WERI-Rb-1 (cell line): Measurements from ENCODE around the gene PAQR9.
A peak's percentile ranks its signal among the peaks of the same experiment; 100 is the strongest.

Experiments used
- DNase-seq: peaks from one replicate; pipeline ENCODE4 v3.0.0-alpha.2; 2020
- H3K27ac ChIP-seq: fragments of 250-450 bp; sonication (Bioruptor Pico); 2 replicates; pipeline ENCODE4 v1.5.1; 2020; ENCODE audit warnings: mild to moderate bottlenecking, moderate library complexity
- H3K27me3 ChIP-seq: fragments of 250-450 bp; sonication (Bioruptor Pico); 2 replicates; pipeline ENCODE4 v1.5.1; 2021; ENCODE audit warnings: mild to moderate bottlenecking, low read depth, moderate library complexity; ENCODE audit not compliant: insufficient read depth, severe bottlenecking
- H3K36me3 ChIP-seq: fragments of 250-450 bp; sonication (Bioruptor Pico); 2 replicates; pipeline ENCODE4 v1.5.1; 2020; ENCODE audit warnings: mild to moderate bottlenecking, moderate library complexity
- H3K4me3 ChIP-seq: 2 replicates; pipeline ENCODE4 v1.5.1; 2011; ENCODE audit warnings: low read depth, mild to moderate bottlenecking, control low read depth, low read length
- H3K9me3 ChIP-seq: fragments of 250-450 bp; sonication (Bioruptor Pico); 2 replicates; pipeline ENCODE4 v1.5.1; 2021; ENCODE audit warnings: mild to moderate bottlenecking, moderate library complexity; ENCODE audit not compliant: severe bottlenecking
- CTCF ChIP-seq: IDR thresholded peaks from 2 replicates; pipeline ENCODE4 v1.5.1; 2011; ENCODE audit warnings: low read depth, mild to moderate bottlenecking, control low read depth, inconsistent platforms, low read length

The PAQR9 gene

DNA sequence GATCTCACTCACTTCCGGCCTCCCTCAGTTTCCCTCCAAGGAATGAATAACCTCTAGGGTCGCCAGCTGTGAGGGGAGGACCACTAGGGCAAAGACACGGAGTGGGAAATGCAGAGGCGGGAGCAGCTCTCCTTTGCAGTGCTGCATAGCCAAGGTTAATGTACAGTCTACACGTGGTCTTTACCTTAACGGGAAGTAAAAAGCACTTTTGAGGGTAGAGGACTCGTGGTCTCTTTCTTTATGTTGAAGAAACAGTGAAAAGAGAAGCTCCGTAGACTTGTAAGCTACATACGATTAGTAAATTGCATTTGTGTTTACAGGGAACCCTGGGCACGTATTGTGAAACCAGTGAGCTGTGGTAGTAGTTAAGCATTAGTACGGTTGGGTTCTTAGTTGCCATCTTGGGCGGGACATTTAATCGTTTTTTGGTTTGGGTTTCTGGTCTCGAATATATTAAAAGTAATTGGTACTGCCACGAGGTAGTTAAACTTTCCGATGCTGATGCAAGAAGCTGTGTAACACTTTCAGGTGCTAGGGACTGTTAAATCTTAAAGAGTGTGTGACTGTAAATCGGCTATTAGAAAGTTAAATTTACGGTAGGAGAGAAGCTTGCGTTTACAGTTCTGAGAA, 38.7 kb upstream of the PAQR9 start:
- Histone ChIP-seq H3K27me3 (no peaks in the 10 kb centered on the region), H3K4me3 (peak overlapping the region; percentile 58), H3K36me3 (peaks cover 3% of the 10 kb centered on the region), H3K9me3 (no peaks in the 10 kb centered on the region), H3K27ac (peak overlapping the region; percentile 96)
- no peak for TF ChIP-seq CTCF
- DNase-seq, result no peak

- no peak for TF ChIP-seq CTCF
- Histone ChIP-seq H3K27ac (peak within 1 kb of the TSS; percentile 96), H3K36me3 (peaks cover 3% of the 10 kb centered on the region), H3K9me3 (no peaks in the 10 kb centered on the region), H3K4me3 (peak within 1 kb of the TSS; percentile 58), H3K27me3 (no peaks in the 10 kb centered on the region)
- peak; percentile 97 for DNase-seq
These were observed 38.1 kb upstream of the PAQR9 start, which contains the start of gene U2SURP for GRCh38 chr3:143001369-143002082. TSS of gene U2SURP (plus strand) at chr3:143001570. CDS start at chr3:143001629, 59 bp downstream.

GRCh38 chr3:143001034-143001368, 37.5 kb upstream of the PAQR9 start:
- peak overlapping the region; percentile 96 for H3K27ac ChIP-seq
- H3K9me3 ChIP-seq, result no peaks in the 10 kb centered on the region
- peak overlapping the region; percentile 58 for H3K4me3 ChIP-seq
- no peaks in the 10 kb centered on the region for H3K27me3 ChIP-seq
- DNase-seq, result no peak
- TF ChIP-seq CTCF, result no peak
- peaks cover 3% of the 10 kb centered on the region for H3K36me3 ChIP-seq

DNA sequence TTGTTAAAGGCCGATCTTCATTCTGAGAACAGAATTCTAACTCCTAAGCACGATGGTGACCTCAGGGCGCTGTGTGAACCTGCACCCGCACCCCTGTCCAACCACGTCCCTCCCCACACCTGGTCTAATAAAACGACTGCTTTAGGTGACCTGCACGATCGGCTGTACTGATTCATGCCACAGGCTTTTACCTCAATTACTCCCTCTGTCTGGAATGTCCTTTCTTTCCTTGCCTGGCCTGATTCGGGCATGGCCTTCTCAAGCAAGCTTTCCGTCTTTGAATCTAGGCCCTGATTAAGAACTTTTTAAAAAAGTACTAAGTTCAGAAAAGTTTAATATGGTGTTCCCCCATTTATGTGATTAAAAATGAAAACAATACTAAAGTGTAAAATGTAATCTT, 37.1 kb upstream of the PAQR9 start:
- Histone ChIP-seq H3K36me3 (peaks cover 3% of the 10 kb centered on the region), H3K27ac (peak overlapping the region; percentile 96), H3K27me3 (no peaks in the 10 kb centered on the region), H3K4me3 (peak overlapping the region; percentile 58), H3K9me3 (no peaks in the 10 kb centered on the region)
- no peak for DNase-seq
- no peak for TF ChIP-seq CTCF

DNA sequence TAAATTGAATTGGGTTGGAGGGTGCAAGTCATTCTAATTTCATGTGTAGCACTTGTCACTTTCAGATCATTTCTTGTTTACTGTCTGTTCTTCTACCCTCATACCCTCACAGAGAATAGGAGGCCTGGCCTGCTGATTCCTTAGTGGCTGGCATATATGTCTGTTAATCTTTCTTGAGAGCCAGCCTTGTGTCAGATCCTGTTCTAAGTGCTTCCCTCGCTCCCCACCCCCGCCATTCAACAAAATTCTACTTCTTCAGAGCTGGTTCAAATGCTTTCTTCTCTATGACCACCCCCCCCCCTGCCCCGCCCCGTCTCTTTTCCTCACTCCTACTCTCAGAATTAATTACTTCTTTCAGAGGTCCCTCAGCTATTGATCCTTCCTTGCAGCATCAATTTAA, 36.4 kb upstream of the PAQR9 start:
- Histone ChIP-seq H3K27ac (no peak overlapping the region; the same call in 1 of the 2 replicates), H3K27me3 (no peaks in the 10 kb centered on the region)
- no peak for TF ChIP-seq CTCF

More for the DNA sequence above, 36.4 kb upstream of the PAQR9 start:
- DNase-seq, result peak; percentile 33
- H3K9me3 ChIP-seq, result no peaks in the 10 kb centered on the region
- H3K4me3 ChIP-seq, result peak overlapping the region; percentile 58
- H3K36me3 ChIP-seq, result peaks cover 3% of the 10 kb centered on the region
